ENCODE measurements around the gene HEBP1.

The HEBP1 gene

GRCh38 chr12:12992418-12993130 is 7.5 kb downstream of the HEBP1 start:
- Mint-ChIP-seq H3K9me3 (no peaks in the 10 kb centered on the region), H3K4me1 (ENCODE audit: low read depth) (peaks cover 52% of the 10 kb centered on the region), H3K36me3 (ENCODE audit: low read depth) (peaks cover 25% of the 10 kb centered on the region), H3K27me3 (no peaks in the 10 kb centered on the region), H3K4me3 (peak overlapping the region; percentile 73), H3K27ac (peak overlapping the region; percentile 91)
- intact Hi-C loops (cut with micrococcal nuclease): no loop called here

GRCh38 chr12:12990700-12991468 is 9.2 kb downstream of the HEBP1 start:
- no peak overlapping the region for H3K4me3 Mint-ChIP-seq
- H3K27ac Mint-ChIP-seq: peak overlapping the region; percentile 91
- peaks cover 42% of the 10 kb centered on the region for H3K36me3 Mint-ChIP-seq (ENCODE audit: low read depth)
- intact Hi-C loops (cut with micrococcal nuclease): no loop called here
- H3K4me1 Mint-ChIP-seq (ENCODE audit: low read depth): peaks cover 45% of the 10 kb centered on the region
- H3K9me3 Mint-ChIP-seq: no peaks in the 10 kb centered on the region
- no peaks in the 10 kb centered on the region for H3K27me3 Mint-ChIP-seq

GRCh38 chr12:12987421-12987820 is 12.6 kb downstream of the HEBP1 start:
- Mint-ChIP-seq H3K4me1 (ENCODE audit: low read depth) (peaks cover 18% of the 10 kb centered on the region), H3K27ac (no peak overlapping the region), H3K27me3 (no peaks in the 10 kb centered on the region), H3K36me3 (ENCODE audit: low read depth) (peaks cover 59% of the 10 kb centered on the region), H3K4me3 (no peak overlapping the region), H3K9me3 (no peaks in the 10 kb centered on the region)
- intact Hi-C loops (cut with micrococcal nuclease): loop anchor here (10.0 kb wide), 1 partner anchor 203 kb away; the partner anchor contains the start of gene APOLD1

- Mint-ChIP-seq H3K4me1 (ENCODE audit: low read depth) (peaks cover 12% of the 10 kb centered on the region), H3K4me3 (no peak overlapping the region), H3K9me3 (no peaks in the 10 kb centered on the region), H3K27me3 (no peaks in the 10 kb centered on the region), H3K27ac (no peak overlapping the region), H3K36me3 (ENCODE audit: low read depth) (peaks cover 59% of the 10 kb centered on the region)
- intact Hi-C loops (cut with micrococcal nuclease): loop anchor here (10.0 kb wide), 1 partner anchor 202 kb away; the partner anchor contains the start of gene APOLD1
Observed at GRCh38 chr12:12986775-12987331, 13.2 kb downstream of the HEBP1 start.

GRCh38 chr12:12985817-12986408 is 14.2 kb downstream of the HEBP1 start:
- intact Hi-C loops (cut with micrococcal nuclease): loop anchor here (10.0 kb wide), 1 partner anchor 201 kb away; the partner anchor contains the start of gene APOLD1
- Mint-ChIP-seq H3K27ac (no peak overlapping the region), H3K9me3 (no peaks in the 10 kb centered on the region), H3K27me3 (no peaks in the 10 kb centered on the region), H3K4me1 (ENCODE audit: low read depth) (peaks cover 3% of the 10 kb centered on the region), H3K36me3 (ENCODE audit: low read depth) (peaks cover 57% of the 10 kb centered on the region), H3K4me3 (no peak overlapping the region)

- Mint-ChIP-seq H3K27me3 (no peaks in the 10 kb centered on the region), H3K4me3 (no peak overlapping the region), H3K4me1 (ENCODE audit: low read depth) (no peaks in the 10 kb centered on the region), H3K9me3 (no peaks in the 10 kb centered on the region), H3K36me3 (ENCODE audit: low read depth) (peaks cover 47% of the 10 kb centered on the region), H3K27ac (no peak overlapping the region)
- intact Hi-C loops (cut with micrococcal nuclease): loop anchor here (10.0 kb wide), 1 partner anchor 199 kb away; the partner anchor contains the start of gene APOLD1
Observed at GRCh38 chr12:12984149-12984548, 15.9 kb downstream of the HEBP1 start.

- H3K9me3 Mint-ChIP-seq: no peaks in the 10 kb centered on the region
- intact Hi-C loops (cut with micrococcal nuclease): loop anchor here (1.0 to 10.0 kb wide), 2 partner anchors 67 to 199 kb away; partner anchors contain the start of gene APOLD1
- H3K4me1 Mint-ChIP-seq (ENCODE audit: low read depth): no peaks in the 10 kb centered on the region
- H3K36me3 Mint-ChIP-seq (ENCODE audit: low read depth): peaks cover 41% of the 10 kb centered on the region
- H3K27me3 Mint-ChIP-seq: no peaks in the 10 kb centered on the region
- H3K4me3 Mint-ChIP-seq: no peak overlapping the region
- H3K27ac Mint-ChIP-seq: no peak overlapping the region
Observed at GRCh38 chr12:12983420-12984035, 16.5 kb downstream of the HEBP1 start.

- H3K27me3 Mint-ChIP-seq: no peaks in the 10 kb centered on the region
- intact Hi-C loops (cut with micrococcal nuclease): loop anchor here (10.0 kb wide), 1 partner anchor 198 kb away; the partner anchor contains the start of gene APOLD1
- no peaks in the 10 kb centered on the region for H3K9me3 Mint-ChIP-seq
- H3K4me3 Mint-ChIP-seq: no peak overlapping the region
- peaks cover 39% of the 10 kb centered on the region for H3K36me3 Mint-ChIP-seq (ENCODE audit: low read depth)
- H3K27ac Mint-ChIP-seq: no peak overlapping the region
- H3K4me1 Mint-ChIP-seq (ENCODE audit: low read depth): no peaks in the 10 kb centered on the region
Observed at GRCh38 chr12:12982331-12982730, 17.7 kb downstream of the HEBP1 start.

- Mint-ChIP-seq H3K36me3 (ENCODE audit: low read depth) (peaks cover 29% of the 10 kb centered on the region), H3K4me3 (no peak overlapping the region), H3K27ac (no peak overlapping the region), H3K4me1 (ENCODE audit: low read depth) (no peaks in the 10 kb centered on the region), H3K9me3 (no peaks in the 10 kb centered on the region), H3K27me3 (no peaks in the 10 kb centered on the region)
- intact Hi-C loops (cut with micrococcal nuclease): loop anchor here (10.0 kb wide), 2 partner anchors 155 to 195 kb away; partner anchors contain the start of gene APOLD1
Observed at GRCh38 chr12:12979731-12980259, 20.3 kb downstream of the HEBP1 start.

- H3K4me1 Mint-ChIP-seq (ENCODE audit: low read depth): no peaks in the 10 kb centered on the region
- intact Hi-C loops (cut with micrococcal nuclease): loop anchor here (10.0 kb wide), 1 partner anchor 154 kb away; no protein-coding TSS in a partner anchor
Observed at GRCh38 chr12:12979126-12979525, 20.9 kb downstream of the HEBP1 start.

GRCh38 chr12:12977231-12977630 is 22.8 kb downstream of the HEBP1 start:
- Mint-ChIP-seq H3K27me3 (no peaks in the 10 kb centered on the region), H3K9me3 (peaks cover 21% of the 10 kb centered on the region), H3K4me1 (ENCODE audit: low read depth) (no peaks in the 10 kb centered on the region), H3K4me3 (no peak overlapping the region), H3K36me3 (ENCODE audit: low read depth) (peaks cover 46% of the 10 kb centered on the region), H3K27ac (no peak overlapping the region)
- intact Hi-C loops (cut with micrococcal nuclease): loop anchor here (10.0 kb wide), 1 partner anchor 152 kb away; no protein-coding TSS in a partner anchor

More at GRCh38 chr12:12979126-12979525, 20.9 kb downstream of the HEBP1 start:
- Mint-ChIP-seq H3K4me3 (no peak overlapping the region), H3K9me3 (peaks cover 5% of the 10 kb centered on the region), H3K27me3 (no peaks in the 10 kb centered on the region), H3K36me3 (ENCODE audit: low read depth) (peaks cover 29% of the 10 kb centered on the region), H3K27ac (no peak overlapping the region)

- H3K4me3 Mint-ChIP-seq: no peak overlapping the region
- H3K27ac Mint-ChIP-seq: no peak overlapping the region
- H3K36me3 Mint-ChIP-seq (ENCODE audit: low read depth): peaks cover 54% of the 10 kb centered on the region
- H3K9me3 Mint-ChIP-seq: peaks cover 21% of the 10 kb centered on the region
- H3K4me1 Mint-ChIP-seq (ENCODE audit: low read depth): no peaks in the 10 kb centered on the region
- intact Hi-C loops (cut with micrococcal nuclease): loop anchor here (10.0 kb wide), 1 partner anchor 152 kb away; no protein-coding TSS in a partner anchor
- H3K27me3 Mint-ChIP-seq: no peaks in the 10 kb centered on the region
Observed at GRCh38 chr12:12976366-12976765, 23.7 kb downstream of the HEBP1 start.

Measured in dendritic cell treated with granulocyte-macrophage colony-stimulating factor and Interleukin-4, amounts not matched to agents 40 ng/mL and 50 ng/mL, for 4 days (primary cell).